Measurements from ENCODE around the gene IFNA4. TPM values are rescaled to one million over a fixed set of nuclear protein-coding genes. Genes with fewer than 3 reads are reported as not detected.
A peak's percentile ranks its signal among the peaks of the same experiment; 100 is the strongest.
"Not testable (repeated sequence)": the region's sequence is repeated elsewhere in the genome, so short reads cannot be mapped to it uniquely, and the experiment has no call there.

IFNA4 gene
- total RNA-seq, 2 donors from 2014 or later, result not detected

DNA sequence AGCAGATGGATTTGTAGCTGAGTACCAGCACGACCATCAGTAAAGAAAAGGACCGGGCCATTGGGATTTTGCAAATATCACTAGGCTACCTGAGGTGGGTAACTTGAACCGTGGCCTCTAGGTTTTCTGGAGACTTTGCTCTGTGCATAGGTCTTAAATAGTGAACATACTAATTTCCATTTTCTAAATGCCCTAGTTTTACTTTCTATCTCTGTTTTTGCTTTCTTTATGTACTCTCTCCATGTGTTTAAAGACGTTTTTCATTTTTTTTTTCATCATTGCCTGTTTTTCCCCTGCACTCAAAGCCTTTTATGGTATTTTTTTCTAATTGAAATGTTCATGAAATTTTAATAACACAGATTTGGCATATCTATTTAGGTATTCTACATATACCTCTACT, 14.7 kb upstream of the IFNA4 start, which contains the start of gene IFNA7:
IFNA7 (minus strand) TSS at position 101 of the 400 bp plus-strand sequence; CDS start at position 61, 40 bp downstream.
- ATAC-seq, result not testable (repeated sequence)

DNA sequence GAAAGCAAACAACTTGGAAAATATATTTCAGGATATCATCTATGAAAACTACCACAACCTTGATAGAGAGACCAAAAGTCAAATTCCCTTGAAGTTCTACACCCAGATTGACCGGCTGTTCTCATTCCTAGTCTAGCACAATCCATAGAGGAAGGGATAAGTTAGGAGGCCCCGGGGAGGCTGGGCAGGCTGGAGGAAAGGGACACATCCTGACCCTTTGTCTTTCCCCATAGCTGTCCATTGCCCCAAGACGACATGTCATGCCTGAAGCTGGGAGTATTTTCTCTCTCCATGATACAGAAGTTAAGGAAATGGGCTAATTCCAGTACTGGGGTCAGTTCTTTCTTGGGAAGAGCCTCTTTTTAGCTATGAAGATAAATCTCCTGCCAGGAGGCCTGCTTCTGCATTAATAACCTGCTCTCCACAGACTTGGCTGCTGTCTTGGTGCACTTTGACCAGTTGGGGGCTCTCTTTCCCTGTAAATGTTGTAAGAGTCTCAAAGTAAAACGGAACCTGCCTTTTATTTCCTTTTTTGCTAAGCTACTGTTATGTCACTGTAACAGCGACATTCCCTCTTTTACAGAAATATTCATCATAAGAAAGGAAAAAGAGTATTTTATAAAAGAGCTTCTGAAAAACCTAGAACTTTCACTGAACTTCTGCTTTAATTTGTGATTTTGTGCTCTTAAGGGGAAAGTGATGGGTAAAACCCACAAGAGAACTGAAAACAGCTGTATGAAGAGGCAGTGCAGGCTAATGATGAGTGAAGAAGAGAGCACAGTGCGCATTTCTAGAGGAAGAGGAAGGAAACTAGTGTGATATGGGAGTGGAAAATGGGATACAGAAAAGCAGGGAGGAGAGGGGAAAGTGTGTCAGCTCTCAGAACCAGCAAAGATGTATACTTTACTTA, 7.7 kb upstream of the IFNA4 start:
- Mint-ChIP-seq H3K27me3 (peaks cover 17% of the 10 kb centered on the region), H3K4me3 (peak overlapping the region; percentile 60)
- H3K36me3 Mint-ChIP-seq (ENCODE audit: low read depth); H3K9me3 ChIP-seq (ENCODE audit: control insufficient read depth, low read length, poor library complexity, severe bottlenecking); H3K4me1 Mint-ChIP-seq; DNase-seq; H3K27ac Mint-ChIP-seq: not testable (repeated sequence)
- peak; percentile 93 for ATAC-seq

More for the DNA sequence above, 14.7 kb upstream of the IFNA4 start, which contains the start of gene IFNA7:
- H3K27ac Mint-ChIP-seq; H3K4me1 Mint-ChIP-seq; H3K4me3 Mint-ChIP-seq; DNase-seq; H3K36me3 Mint-ChIP-seq (ENCODE audit: low read depth); H3K9me3 ChIP-seq (ENCODE audit: control insufficient read depth, low read length, poor library complexity, severe bottlenecking): not testable (repeated sequence)
- peaks cover 29% of the 10 kb centered on the region for H3K27me3 Mint-ChIP-seq

DNA sequence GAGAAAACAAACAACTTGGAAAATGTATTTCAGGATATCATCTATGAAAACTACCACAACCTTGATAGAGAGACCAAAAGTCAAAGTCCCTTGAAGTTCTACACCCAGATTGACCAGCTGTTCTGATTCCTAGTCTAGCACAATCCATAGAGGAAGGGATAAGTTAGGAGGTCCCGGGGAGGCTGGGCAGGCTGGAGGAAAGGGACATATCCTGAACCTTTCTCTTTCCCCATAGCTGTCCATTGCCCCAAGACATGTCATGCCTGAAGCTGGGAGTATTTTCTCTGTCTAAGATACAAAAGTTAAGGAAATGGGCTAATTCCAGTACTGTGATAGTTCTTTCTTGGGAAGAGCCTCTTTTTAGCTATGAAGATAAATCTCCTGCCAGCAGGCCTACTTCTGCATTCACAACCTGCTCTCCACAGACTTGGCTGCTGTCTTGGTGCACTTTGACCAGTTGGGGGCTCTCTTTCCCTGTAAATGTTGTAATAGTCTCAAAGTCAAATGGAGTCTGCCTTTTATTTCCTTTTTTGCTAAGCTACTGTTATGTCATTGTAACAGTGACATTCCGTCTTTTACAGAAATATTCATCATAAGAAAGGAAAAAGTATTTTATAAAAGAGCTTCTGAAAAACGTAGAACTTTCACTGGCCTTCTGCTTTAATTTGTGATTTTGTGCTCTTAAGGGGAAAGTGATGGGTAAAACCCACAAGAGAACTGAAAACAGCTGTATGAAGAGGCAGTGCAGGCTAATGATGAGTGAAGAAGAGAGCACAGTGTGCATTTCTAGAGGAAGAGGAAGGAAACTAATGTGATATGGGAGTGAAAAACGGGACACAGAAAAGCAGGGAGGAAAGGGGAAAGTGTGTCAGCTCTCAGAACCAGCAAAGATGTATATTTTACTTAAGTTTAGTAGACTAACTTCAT, 4.3 kb downstream of the IFNA4 start:
- peak overlapping the region; percentile 81 for H3K27ac Mint-ChIP-seq
- H3K4me3 Mint-ChIP-seq; H3K36me3 Mint-ChIP-seq (ENCODE audit: low read depth); DNase-seq; H3K27me3 Mint-ChIP-seq; H3K9me3 ChIP-seq (ENCODE audit: control insufficient read depth, low read length, poor library complexity, severe bottlenecking): not testable (repeated sequence)
- peak; percentile 87 for ATAC-seq
- peaks cover 11% of the 10 kb centered on the region for H3K4me1 Mint-ChIP-seq

DNA sequence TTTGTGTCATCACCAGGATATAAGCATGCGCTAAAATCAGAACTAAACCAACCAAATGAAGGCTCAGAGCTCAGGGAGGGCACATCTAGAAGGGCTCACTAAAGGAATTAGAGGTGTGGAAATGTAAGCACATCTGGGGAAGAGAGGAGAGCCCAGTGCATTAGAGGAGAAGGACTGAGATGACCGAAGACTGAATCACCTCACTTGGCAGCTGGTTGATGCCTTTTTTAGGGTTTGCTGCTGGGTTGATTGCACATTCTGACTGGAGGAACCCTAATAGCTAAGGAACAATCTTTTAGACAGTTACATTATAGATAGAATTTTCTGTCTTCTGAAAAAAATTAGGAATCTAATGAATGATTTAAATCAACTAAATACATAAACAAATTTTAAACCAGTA, 12.7 kb downstream of the IFNA4 start:
- H3K4me3 Mint-ChIP-seq, result no peak overlapping the region
- no peak for DNase-seq
- no peak for ATAC-seq
- H3K27ac Mint-ChIP-seq, result no peak overlapping the region
- no peaks in the 10 kb centered on the region for H3K4me1 Mint-ChIP-seq
- H3K9me3 ChIP-seq (ENCODE audit: control insufficient read depth, low read length, poor library complexity, severe bottlenecking), result no peaks in the 10 kb centered on the region
- peaks cover 7% of the 10 kb centered on the region for H3K27me3 Mint-ChIP-seq
- H3K36me3 Mint-ChIP-seq (ENCODE audit: low read depth), result peaks cover 2% of the 10 kb centered on the region

DNA sequence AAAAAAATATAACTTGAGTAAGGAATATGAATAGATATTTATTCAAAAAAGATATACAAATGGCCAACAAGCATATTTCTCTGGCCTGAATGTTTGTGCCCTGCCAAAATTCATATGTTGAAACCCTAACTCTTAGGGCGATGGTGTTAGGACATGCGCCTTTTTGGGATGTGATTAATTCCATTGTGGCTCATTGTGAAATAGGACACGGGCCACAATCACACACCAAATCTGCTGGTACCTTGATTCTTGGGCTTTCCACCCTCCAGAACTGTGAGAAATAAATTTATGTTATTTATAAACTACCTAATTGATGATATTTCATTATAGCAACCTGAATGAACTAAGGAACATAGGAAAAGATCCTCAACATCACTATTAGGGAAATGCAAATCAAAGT, 15.2 kb downstream of the IFNA4 start:
- Mint-ChIP-seq H3K4me1 (no peaks in the 10 kb centered on the region), H3K36me3 (ENCODE audit: low read depth) (peaks cover under 1% of the 10 kb centered on the region), H3K27ac (no peak overlapping the region), H3K27me3 (peaks cover 8% of the 10 kb centered on the region), H3K4me3 (no peak overlapping the region)
- H3K9me3 ChIP-seq (ENCODE audit: control insufficient read depth, low read length, poor library complexity, severe bottlenecking), result no peaks in the 10 kb centered on the region
- DNase-seq (no peak), ATAC-seq (no peak)

DNA sequence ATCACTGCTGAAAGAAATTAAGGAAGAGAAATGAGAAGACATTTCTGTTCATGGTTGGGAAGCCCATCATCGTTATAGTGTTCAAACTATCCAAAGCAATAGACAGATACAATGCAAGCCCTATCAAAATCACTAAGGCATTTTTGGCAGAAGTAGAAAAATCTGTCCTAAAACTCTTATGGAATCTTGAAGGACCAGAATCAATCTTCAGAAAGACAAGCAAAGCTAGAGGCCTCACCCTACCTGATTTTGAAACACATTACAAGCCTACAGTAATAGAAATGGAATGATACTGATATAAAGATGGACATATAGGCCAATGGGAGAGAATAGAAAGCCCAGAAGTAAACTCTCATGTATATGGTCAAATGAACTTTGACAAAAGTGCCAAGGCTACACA, 16.0 kb downstream of the IFNA4 start:
- Mint-ChIP-seq H3K4me3 (no peak overlapping the region), H3K27me3 (peaks cover 7% of the 10 kb centered on the region), H3K27ac (no peak overlapping the region), H3K4me1 (no peaks in the 10 kb centered on the region), H3K36me3 (ENCODE audit: low read depth) (no peaks in the 10 kb centered on the region)
- no peaks in the 10 kb centered on the region for H3K9me3 ChIP-seq (ENCODE audit: control insufficient read depth, low read length, poor library complexity, severe bottlenecking)
- DNase-seq, result no peak
- ATAC-seq, result no peak

DNA sequence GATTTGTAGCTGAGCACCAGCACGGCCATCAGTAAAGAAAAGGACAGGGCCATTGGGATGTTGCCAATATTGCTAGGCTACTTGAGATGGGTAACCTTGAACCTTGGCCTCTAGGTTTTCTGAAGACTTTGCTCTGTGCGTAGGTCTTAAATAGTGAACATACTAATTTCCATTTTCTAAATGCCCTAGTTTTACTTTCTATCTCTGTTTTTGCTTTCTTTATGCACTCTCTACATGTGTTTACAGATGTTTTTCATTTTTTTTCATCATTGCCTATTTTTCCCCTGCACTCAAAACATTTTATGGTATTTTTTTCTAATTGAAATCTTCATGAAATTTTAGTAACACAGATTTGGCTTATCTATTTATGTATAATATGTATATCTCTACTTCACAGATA, 20.8 kb downstream of the IFNA4 start, which contains the start of gene IFNA21:
IFNA21 (minus strand) TSS at position 101 of the 400 bp plus-strand sequence; CDS start at position 53, 48 bp downstream.
- ATAC-seq; H3K27me3 Mint-ChIP-seq; H3K4me3 Mint-ChIP-seq; DNase-seq; H3K36me3 Mint-ChIP-seq (ENCODE audit: low read depth); H3K27ac Mint-ChIP-seq; H3K4me1 Mint-ChIP-seq; H3K9me3 ChIP-seq (ENCODE audit: control insufficient read depth, low read length, poor library complexity, severe bottlenecking): not testable (repeated sequence)

DNA sequence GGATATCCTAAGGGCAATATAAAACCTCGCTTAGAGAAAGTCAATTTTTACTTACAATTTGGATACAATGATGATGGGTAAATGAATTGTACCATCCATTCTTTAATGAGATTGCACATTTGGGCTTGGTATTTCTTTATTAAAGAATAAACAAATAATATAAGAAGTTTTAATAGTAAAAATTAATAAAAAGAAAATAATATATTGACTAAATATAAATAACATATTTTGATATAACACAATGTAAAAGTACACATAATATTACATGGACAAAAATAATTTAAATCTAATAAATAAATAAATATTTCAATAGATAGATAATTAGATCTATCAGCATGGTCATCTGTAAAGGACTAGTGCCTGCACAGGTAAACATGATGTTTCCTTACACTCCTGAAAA, 21.9 kb downstream of the IFNA4 start:
- H3K36me3 Mint-ChIP-seq (ENCODE audit: low read depth), result no peaks in the 10 kb centered on the region

DNA sequence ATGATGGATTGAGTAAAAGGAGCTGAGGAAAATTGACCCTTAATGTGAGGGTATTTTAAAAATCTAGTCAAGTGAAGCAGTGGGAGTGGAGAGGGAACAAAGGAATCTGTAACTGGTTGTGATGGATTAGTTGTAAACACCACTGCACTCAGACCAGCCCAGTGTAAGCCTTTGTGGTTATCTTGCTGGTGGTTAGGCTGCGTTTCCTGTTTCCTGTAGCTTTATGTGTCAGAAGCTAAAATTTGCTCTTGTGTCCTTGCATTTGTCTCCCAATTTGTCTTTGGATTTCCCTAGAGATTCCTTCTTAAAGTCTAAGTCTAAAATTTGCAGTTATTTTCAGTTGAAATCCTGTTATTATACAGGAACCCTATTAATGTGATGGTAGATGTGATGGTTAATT, 27.2 kb downstream of the IFNA4 start:
- ATAC-seq, result peak; percentile 64
- Mint-ChIP-seq H3K27ac (peak overlapping the region; percentile 14), H3K27me3 (no peaks in the 10 kb centered on the region)

More for the DNA sequence above, 21.9 kb downstream of the IFNA4 start:
- Mint-ChIP-seq H3K4me3 (no peak overlapping the region), H3K4me1 (peaks cover 8% of the 10 kb centered on the region), H3K27me3 (peaks cover 7% of the 10 kb centered on the region), H3K27ac (no peak overlapping the region)
- H3K9me3 ChIP-seq (ENCODE audit: control insufficient read depth, low read length, poor library complexity, severe bottlenecking), result no peaks in the 10 kb centered on the region
- DNase-seq, result no peak
- no peak for ATAC-seq

DNA sequence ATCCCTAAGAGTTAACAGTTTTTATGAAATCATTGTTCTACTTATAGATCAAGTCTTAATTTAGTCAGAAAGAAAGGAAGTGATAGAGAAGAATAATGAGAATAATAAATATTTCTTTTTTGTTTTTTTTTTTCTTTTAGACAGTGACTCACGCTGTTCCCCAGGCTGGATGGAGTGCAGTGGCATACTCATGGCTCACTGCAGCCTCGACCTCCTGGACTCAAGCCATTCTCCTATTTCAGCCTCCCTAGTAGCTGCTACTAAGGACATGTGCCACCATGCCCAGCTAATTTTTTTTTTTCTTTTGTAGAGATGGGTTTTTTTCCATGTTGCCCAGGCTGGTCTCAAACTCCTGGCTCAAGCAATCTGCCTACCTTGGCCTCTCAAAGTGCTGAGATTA, 31.9 kb downstream of the IFNA4 start:
- no peak overlapping the region for H3K27ac Mint-ChIP-seq
- H3K36me3 Mint-ChIP-seq (ENCODE audit: low read depth), result no peaks in the 10 kb centered on the region
- no peaks in the 10 kb centered on the region for H3K9me3 ChIP-seq (ENCODE audit: control insufficient read depth, low read length, poor library complexity, severe bottlenecking)
- peaks cover 15% of the 10 kb centered on the region for H3K4me1 Mint-ChIP-seq
- no peak for ATAC-seq
- peaks cover 5% of the 10 kb centered on the region for H3K27me3 Mint-ChIP-seq
- no peak for DNase-seq
- H3K4me3 Mint-ChIP-seq, result no peak overlapping the region

More for the DNA sequence above, 27.2 kb downstream of the IFNA4 start:
- Mint-ChIP-seq H3K4me1 (peaks cover 18% of the 10 kb centered on the region), H3K4me3 (peak overlapping the region; percentile 75), H3K36me3 (ENCODE audit: low read depth) (no peaks in the 10 kb centered on the region)
- no peaks in the 10 kb centered on the region for H3K9me3 ChIP-seq (ENCODE audit: control insufficient read depth, low read length, poor library complexity, severe bottlenecking)
- DNase-seq, result no peak

DNA sequence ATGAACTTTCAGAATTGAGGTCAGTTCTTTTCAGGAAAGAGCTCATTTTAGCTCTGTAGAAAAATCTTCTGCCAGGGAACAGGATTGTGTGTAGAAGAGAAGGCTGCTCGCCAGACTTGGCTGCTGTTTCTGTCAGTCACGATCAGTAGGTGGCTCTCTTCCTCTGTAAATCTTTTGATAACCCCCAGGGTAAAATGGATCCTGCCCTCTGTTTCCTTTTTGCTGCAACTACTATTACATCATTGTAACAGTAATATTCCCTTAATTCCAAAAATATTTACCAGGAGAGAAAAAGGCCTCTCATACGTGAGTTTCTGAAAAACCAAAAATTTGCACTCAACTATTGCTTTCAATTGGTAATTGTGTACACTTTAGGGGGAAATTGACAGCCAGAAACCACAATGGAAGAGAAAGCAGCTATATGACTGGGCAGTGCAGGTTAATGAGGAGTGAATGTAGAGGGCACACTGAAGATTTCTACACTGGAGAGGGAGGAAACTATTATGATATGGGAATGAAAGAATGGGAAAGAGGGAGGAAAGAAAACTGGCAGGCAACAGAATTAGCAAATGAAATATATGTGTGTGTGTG, 33.3 kb downstream of the IFNA4 start:
- H3K4me1 Mint-ChIP-seq, result peaks cover 7% of the 10 kb centered on the region
- no peak overlapping the region for H3K4me3 Mint-ChIP-seq
- DNase-seq, result no peak

DNA sequence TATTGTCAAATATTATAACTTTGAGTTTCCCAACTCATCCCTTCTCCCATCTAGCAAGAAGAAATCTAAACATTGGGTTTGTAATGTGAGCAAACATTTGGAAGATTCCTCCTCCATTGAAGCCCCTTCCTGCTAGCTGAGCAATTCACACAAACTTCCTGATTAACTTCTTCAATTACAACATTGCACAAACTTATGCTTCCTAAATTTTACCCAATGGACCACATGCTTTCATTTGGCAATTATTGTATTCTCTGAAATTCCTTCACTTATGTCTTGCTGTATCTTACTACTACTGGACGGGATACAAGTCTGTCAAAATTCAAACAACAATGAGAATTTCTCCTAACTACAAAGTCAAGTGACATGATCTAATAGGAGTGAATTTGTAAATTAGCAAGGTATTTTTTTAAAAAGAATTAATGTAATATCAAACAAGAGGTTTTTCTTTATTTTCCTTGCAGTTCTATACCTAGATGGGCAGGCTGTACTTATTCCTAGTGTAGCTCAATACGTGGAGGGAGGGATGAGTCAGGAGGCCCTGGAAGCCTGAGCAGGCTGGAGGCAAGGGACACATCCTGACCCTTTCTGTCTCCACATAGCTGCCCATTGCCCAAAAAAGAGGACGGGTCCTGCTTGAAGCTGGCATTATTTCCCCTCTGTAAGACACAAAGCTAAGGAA, 33.9 kb downstream of the IFNA4 start:
- H3K27me3 Mint-ChIP-seq, result peaks cover 5% of the 10 kb centered on the region
- H3K36me3 Mint-ChIP-seq (ENCODE audit: low read depth), result no peaks in the 10 kb centered on the region
- DNase-seq (no peak), ATAC-seq (no peak)
- H3K4me1 Mint-ChIP-seq, result peaks cover 5% of the 10 kb centered on the region
- no peak overlapping the region for H3K27ac Mint-ChIP-seq
- H3K4me3 Mint-ChIP-seq, result no peak overlapping the region
- H3K9me3 ChIP-seq (ENCODE audit: control insufficient read depth, low read length, poor library complexity, severe bottlenecking), result no peaks in the 10 kb centered on the region

More for the DNA sequence above, 33.3 kb downstream of the IFNA4 start:
- H3K36me3 Mint-ChIP-seq (ENCODE audit: low read depth), result no peaks in the 10 kb centered on the region
- peaks cover 5% of the 10 kb centered on the region for H3K27me3 Mint-ChIP-seq
- no peaks in the 10 kb centered on the region for H3K9me3 ChIP-seq (ENCODE audit: control insufficient read depth, low read length, poor library complexity, severe bottlenecking)
- H3K27ac Mint-ChIP-seq, result no peak overlapping the region
- no peak for ATAC-seq
